Epithelial cell of proximal tubule (primary cell): ENCODE measurements around the gene PAQR5. TPM values are rescaled to one million over a fixed set of nuclear protein-coding genes. Genes with fewer than 3 reads are reported as not detected.
"Not testable (repeated sequence)": the region's sequence is repeated elsewhere in the genome, so short reads cannot be mapped to it uniquely, and the experiment has no call there.

ENCODE experiments used
- DNase-seq: peaks from one replicate; pipeline ENCODE4 v3.0.0-alpha.2; 2011; ENCODE audit warnings: low read depth
- H3K4me3 ChIP-seq: 2 replicates; pipeline ENCODE4 v1.5.1; 2011; ENCODE audit warnings: low read depth, mild to moderate bottlenecking, low read length
- total RNA-seq: library from RNA; depleted of rRNA; stranded (reverse); fragments of >200 nt; gene quantifications from 2 replicates; pipeline ENCODE4 v1.2.3, GENCODE V29; 2015
- TF ChIP-seq, protein P1 (sequence below): conservative IDR thresholded peaks from 2 replicates; pipeline ENCODE4 v1.5.1; 2012; ENCODE audit warnings: low read depth, mild to moderate bottlenecking, low read length

PAQR5 gene
- total RNA-seq, 1 donor from 2014 or later = 9.5 TPM

DNA sequence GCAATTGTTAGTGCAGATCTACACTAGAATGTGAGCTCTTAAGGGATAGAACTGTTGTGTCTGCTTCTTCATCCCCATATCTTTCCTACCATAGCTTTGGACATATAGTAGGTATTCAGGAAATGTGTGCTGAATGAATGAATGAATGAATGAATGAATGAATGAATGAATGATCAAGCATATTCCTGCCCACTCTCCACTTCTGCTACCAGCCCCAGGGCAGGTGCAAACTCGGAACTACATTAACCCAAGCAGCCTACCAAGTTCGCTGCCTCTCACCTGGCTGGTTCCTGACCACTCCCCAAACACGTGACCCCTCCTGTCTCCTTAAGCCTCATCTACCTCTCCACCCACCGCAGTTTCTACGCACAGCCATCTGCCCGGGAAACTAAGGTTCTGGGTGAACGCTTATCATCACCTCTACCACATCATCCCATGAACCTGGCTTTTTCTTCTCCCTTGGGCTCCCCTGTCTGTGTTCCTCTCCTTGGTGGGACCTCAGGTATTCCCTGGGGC is 26.8 kb downstream of the PAQR5 start:
- TF ChIP-seq, protein P1, sequence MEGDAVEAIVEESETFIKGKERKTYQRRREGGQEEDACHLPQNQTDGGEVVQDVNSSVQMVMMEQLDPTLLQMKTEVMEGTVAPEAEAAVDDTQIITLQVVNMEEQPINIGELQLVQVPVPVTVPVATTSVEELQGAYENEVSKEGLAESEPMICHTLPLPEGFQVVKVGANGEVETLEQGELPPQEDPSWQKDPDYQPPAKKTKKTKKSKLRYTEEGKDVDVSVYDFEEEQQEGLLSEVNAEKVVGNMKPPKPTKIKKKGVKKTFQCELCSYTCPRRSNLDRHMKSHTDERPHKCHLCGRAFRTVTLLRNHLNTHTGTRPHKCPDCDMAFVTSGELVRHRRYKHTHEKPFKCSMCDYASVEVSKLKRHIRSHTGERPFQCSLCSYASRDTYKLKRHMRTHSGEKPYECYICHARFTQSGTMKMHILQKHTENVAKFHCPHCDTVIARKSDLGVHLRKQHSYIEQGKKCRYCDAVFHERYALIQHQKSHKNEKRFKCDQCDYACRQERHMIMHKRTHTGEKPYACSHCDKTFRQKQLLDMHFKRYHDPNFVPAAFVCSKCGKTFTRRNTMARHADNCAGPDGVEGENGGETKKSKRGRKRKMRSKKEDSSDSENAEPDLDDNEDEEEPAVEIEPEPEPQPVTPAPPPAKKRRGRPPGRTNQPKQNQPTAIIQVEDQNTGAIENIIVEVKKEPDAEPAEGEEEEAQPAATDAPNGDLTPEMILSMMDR = no peak
- H3K4me3 ChIP-seq = no peak overlapping the region
- no peak for DNase-seq

DNA sequence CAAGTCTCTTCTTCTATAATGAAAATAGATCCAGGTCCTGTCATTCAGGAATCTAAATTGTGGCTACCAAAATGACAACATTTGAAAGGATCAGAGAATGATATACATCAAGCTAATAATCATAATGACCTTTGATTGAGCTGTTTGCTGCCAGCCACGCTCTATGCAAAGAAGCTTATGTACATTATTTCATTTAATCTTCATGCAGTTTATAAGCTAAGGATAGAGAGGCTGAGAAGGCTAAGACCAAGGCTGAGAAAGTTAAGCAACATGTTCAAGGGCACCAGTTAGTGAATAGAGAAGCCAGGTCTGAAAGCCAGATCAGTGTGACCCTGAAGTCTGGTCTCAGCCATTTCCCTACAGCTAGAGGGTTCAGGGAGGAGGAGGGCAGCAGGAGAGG is 29.4 kb downstream of the PAQR5 start:
- H3K4me3 ChIP-seq = no peak overlapping the region
- DNase-seq = no peak
- TF ChIP-seq, protein P1 = no peak

DNA sequence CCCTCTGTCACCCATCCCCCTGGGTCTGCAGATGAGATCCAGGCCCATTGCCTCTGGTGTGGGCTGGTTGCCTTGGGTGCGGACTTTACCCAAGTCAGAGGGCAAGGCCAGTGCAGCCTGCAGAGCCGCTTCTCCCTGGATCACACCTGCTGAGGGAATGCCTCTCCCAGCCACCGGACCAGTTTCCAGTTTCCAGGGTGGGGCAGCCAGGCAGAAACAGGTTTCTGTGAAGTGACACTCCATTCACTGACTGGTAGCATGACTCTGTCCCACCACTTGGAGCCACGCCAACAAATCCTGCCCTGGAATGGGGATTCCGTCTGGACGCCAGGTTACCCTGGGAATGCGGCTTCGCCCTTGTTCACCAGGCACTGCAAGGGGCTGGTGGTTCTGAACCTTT is 30.0 kb downstream of the PAQR5 start:
- TF ChIP-seq, protein P1 = no peak
- no peak overlapping the region for H3K4me3 ChIP-seq
- no peak for DNase-seq

DNA sequence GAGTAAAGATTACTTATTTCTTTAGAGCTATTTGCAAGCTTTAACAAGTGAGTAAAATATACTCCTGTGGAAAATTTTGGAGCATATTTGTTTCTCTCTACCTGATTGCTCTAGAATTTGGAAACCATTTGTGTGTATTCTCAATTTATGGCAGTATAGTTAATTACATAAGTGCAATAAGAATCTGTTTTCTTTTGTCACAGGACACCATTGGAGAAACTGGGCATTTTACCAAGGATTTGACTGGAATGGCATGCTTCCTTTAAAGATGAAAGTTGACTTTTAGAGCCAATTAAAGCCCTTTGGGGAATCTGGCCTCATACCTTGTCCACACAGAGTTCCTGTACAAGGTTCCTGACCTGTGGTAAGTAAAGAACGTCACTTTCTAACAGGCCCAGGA is 38.4 kb downstream of the PAQR5 start:
- TF ChIP-seq, protein P1 = no peak
- no peak overlapping the region for H3K4me3 ChIP-seq
- DNase-seq = no peak

DNA sequence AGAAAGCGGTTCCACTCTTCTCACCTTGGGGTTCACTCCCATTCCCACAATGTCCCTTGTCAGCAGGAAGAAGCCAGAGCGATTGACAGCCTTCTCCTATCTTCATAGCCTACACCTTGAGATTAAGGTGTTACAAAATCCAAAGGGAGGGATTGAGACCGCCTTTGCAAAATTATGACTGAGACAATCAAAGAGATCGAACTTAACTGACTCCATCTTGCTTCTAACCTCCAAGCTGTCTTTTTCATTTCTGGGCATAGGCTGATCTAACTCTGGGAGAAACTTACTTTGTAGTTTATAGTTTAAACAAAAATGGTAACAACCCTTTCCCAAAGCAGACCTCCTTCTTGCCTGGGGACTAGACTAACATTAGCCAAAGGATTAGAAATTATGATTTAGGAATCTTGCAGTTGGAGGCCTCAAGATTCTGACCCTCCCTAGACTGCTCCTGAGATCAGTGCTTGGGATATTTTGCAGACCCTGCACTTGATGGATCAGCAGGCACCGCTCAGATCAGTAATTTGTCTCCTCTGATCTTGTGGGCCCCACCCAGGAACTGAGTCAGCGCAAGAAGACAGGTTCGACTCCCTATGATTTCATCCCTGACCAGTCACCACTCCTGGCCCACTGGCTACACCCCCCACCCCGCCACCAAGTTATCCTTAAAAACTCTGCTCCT is 40.0 kb downstream of the PAQR5 start:
- no peak for DNase-seq
- TF ChIP-seq, protein P1 = no peak
- H3K4me3 ChIP-seq = no peak overlapping the region

DNA sequence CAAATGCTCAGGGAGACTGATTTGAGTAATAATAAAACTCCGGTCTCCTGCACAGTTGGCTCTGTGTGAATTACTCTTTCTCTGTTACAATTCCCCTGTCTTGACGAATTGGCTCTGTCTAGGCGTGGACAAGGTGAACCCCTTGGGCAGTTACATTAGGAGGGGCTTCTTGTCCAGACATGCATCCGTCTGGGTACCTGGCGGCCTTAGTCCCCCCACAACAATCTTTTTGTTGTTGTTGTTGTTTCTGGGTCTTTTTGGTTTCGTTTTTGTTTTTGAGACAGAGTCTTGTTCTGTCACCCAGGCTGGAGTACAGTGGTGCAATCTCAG is 40.5 kb downstream of the PAQR5 start:
- not testable (repeated sequence) for H3K4me3 ChIP-seq, DNase-seq

DNA sequence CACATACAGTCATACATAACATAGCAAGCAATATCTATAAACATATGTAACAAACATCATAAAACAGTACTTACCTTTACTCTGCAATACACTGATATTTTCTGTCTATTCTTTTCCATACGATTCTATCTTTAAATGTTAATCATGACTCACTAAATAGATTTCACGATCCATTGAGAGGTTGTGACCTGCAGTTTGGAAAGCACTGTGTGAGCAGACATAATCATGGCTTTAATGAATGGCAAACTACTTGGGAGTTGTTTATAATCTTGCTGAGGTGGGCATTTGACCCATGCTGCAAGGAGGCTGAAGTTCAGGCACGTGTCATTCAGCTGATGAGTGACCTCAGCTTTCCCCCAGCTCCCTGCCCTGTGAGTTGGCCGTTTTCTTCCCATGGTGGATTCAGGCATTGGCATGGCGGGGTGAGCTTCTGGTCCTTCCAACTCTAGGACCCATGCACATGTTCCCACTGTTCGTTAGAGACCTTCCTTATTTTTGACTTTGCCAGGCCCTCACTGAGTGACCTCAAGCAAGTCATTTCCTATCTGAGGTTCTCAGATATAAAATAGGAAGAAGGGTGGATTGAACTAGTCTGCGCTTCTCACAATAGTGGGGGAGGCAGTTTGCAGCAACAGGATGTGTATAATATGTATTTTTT is 41.7 kb downstream of the PAQR5 start:
- peak; percentile 58 for DNase-seq
- TF ChIP-seq, protein P1 = no peak
- no peak overlapping the region for H3K4me3 ChIP-seq
